Spleen (tissue), 7 donors: ENCODE measurements around the gene DYNLRB2.

Experiments used
- CTCF ChIP-seq, 11 experiments: fragments of 200-600 bp in 7 of 11; fragments of 450-650 bp in 4 of 11; sonication (generic) in 4 of 11; IDR thresholded peaks in 8 of 11; conservative IDR thresholded peaks in 3 of 11; 1 replicate in 7 of 11; 2 replicates in 4 of 11; pipeline versions ENCODE4 v1.4.0 to v1.8.0; 2016 to 2021; ENCODE audit warnings: antibody characterized with exemption in 11 of 11, inconsistent platforms in 4 of 11, mild to moderate bottlenecking in 1 of 11
- POLR2A ChIP-seq, 3 donors: fragments of 450-650 bp; IDR thresholded peaks; one replicate each; pipeline ENCODE4 v1.5.1; 2017; ENCODE audit warnings: antibody characterized with exemption in 3 of 3, mild to moderate bottlenecking in 1 of 3
- POLR2AphosphoS5 ChIP-seq, 3 donors: sonication (generic); formaldehyde crosslinking; IDR thresholded peaks; one replicate each; pipeline ENCODE4 v1.5.1; 2017; ENCODE audit warnings: antibody characterized with exemption in 3 of 3
- donor health status: DM: no; HTN: no; CAD: no; lungs with moderate emphysema.
- donor health status: DM: no; HTN: no; CAD: no.
- donor health status: DM: no; HTN: no; CAD: no.

- no peak for TF ChIP-seq CTCF (IDR thresholded peaks at IDR 0.05 in 8 of 11, conservative IDR thresholded peaks at IDR 0.05 in 3 of 11)
- no peak for TF ChIP-seq POLR2AphosphoS5 (IDR thresholded peaks at IDR 0.05)
- TF ChIP-seq POLR2A (IDR thresholded peaks at IDR 0.05), result no peak
Observed at GRCh38 chr16:80544326-80544725, 3.5 kb downstream of the DYNLRB2 start.
